ENCODE results near the gene RABEP2.
A peak's percentile ranks its signal among the peaks of the same experiment; 100 is the strongest.
"Not testable (repeated sequence)": the region's sequence is repeated elsewhere in the genome, so short reads cannot be mapped to it uniquely, and the experiment has no call there.

RABEP2 gene

DNA sequence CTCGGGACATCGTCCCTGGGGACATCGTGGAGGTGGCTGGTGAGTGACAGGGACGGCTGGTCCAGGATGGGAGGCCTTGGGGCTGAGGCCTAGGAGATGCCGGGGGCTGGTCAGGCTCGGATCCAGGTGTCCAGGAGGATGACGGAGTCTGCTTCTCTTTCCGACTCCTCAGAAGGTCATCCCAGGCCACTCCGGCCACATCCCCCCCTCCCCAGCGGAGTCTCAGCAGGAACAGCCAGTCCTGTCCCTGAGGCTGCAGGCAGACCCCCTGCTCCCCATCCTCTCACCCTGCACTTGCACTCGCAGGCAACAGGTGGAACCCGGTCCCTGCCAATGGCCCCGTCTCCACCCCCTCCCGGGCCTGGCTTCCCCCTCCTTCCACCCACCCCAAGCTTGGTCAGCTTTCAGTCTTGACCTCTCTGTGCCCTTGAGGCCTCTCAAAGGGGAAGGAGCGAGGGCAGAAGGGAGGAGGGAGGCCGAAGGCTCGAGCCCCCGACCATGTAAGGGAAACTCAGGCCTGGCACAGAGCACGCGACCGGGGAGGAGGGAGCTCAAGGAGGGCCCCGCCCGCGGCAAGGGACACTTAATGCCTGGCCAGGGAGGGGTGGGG, 42.4 kb downstream of the RABEP2 start:
- Histone ChIP-seq H3F3A (ENCODE audit: insufficient read depth, low read length) (no peaks in the 10 kb centered on the region), H3K4me3 (ENCODE audit: low read depth, low read length, poor library complexity, severe bottlenecking) (no peak overlapping the region), H4K20me1 (ENCODE audit: insufficient read depth, low read length) (no peaks in the 10 kb centered on the region), H3K79me2 (ENCODE audit: insufficient read depth, low read length) (no peaks in the 10 kb centered on the region), H3K4me2 (ENCODE audit: low read length) (no peak overlapping the region), H3K27ac (ENCODE audit: low read depth, low read length, poor library complexity, severe bottlenecking) (no peak overlapping the region), H3K4me1 (ENCODE audit: insufficient read depth, low read length, severe bottlenecking) (peaks cover 18% of the 10 kb centered on the region), H3K27me3 (ENCODE audit: insufficient read depth, low read length) (no peaks in the 10 kb centered on the region), H3K9me2 (ENCODE audit: low read depth, low read length) (no peaks in the 10 kb centered on the region), H3K9ac (ENCODE audit: low read length) (no peak overlapping the region), H2AFZ (ENCODE audit: low read length) (no peak overlapping the region), H3K9me3 (ENCODE audit: low read length) (no peaks in the 10 kb centered on the region), H3K36me3 (ENCODE audit: insufficient read depth, low read length) (no peaks in the 10 kb centered on the region)
- no peak for TF ChIP-seq EZH2 (IDR thresholded peaks at IDR 0.05; ENCODE audit: borderline replicate concordance, low read length)
- TF ChIP-seq, protein P1, sequence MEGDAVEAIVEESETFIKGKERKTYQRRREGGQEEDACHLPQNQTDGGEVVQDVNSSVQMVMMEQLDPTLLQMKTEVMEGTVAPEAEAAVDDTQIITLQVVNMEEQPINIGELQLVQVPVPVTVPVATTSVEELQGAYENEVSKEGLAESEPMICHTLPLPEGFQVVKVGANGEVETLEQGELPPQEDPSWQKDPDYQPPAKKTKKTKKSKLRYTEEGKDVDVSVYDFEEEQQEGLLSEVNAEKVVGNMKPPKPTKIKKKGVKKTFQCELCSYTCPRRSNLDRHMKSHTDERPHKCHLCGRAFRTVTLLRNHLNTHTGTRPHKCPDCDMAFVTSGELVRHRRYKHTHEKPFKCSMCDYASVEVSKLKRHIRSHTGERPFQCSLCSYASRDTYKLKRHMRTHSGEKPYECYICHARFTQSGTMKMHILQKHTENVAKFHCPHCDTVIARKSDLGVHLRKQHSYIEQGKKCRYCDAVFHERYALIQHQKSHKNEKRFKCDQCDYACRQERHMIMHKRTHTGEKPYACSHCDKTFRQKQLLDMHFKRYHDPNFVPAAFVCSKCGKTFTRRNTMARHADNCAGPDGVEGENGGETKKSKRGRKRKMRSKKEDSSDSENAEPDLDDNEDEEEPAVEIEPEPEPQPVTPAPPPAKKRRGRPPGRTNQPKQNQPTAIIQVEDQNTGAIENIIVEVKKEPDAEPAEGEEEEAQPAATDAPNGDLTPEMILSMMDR (IDR thresholded peaks at IDR 0.05; ENCODE audit: low read length) = no peak

DNA sequence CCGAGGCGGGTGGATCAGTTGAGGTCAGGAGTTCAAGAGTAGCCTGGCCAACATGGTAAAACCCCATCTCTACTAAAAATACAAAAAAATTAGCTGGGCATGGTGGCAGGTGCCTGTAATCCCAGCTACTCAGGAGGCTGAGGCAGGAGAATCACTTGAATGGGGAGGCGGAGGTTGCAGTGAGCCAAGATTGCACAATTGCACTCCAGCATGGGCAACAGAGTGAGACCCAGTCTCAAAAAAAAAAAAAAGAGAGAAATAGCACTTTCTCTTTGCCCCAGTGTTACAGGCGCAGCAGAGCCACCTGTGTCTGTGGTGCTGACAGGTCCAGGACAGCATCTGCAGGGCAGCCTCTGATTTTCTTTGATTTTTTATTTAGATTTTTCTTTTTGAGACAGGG, 43.5 kb downstream of the RABEP2 start:
- not testable (repeated sequence) for H3K4me2 ChIP-seq (ENCODE audit: low read length); H3K9me3 ChIP-seq (ENCODE audit: low read length); H3K79me2 ChIP-seq (ENCODE audit: insufficient read depth, low read length); H3K4me3 ChIP-seq (ENCODE audit: low read depth, low read length, poor library complexity, severe bottlenecking); H3K9ac ChIP-seq (ENCODE audit: low read length); H4K20me1 ChIP-seq (ENCODE audit: insufficient read depth, low read length); H2AFZ ChIP-seq (ENCODE audit: low read length); H3K36me3 ChIP-seq (ENCODE audit: insufficient read depth, low read length); H3K27ac ChIP-seq (ENCODE audit: low read depth, low read length, poor library complexity, severe bottlenecking); H3K9me2 ChIP-seq (ENCODE audit: low read depth, low read length); H3K27me3 ChIP-seq (ENCODE audit: insufficient read depth, low read length); H3F3A ChIP-seq (ENCODE audit: insufficient read depth, low read length)
- H3K4me1 ChIP-seq (ENCODE audit: insufficient read depth, low read length, severe bottlenecking) = peaks cover 18% of the 10 kb centered on the region

DNA sequence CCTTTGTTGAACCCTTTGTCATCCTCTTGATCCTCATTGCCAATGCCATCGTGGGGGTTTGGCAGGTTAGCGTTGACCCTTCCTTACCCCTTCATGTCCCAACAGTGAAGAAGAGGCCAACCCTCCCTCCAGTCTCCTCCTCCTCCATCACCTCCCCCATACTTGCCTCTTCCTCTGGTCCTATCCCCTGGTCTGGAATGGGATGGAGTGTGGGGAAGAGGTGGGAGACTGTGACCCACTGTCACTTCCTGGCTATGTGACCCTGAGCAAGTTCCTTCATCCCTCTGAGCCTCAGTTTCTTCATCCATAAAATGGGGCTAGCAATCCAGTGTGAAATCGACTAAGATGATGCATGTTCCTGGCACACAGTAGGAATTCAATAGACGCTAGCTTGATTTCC, 44.1 kb downstream of the RABEP2 start:
- Histone ChIP-seq H3K9me2 (ENCODE audit: low read depth, low read length) (no peaks in the 10 kb centered on the region), H3K9ac (ENCODE audit: low read length) (no peak overlapping the region), H3K4me2 (ENCODE audit: low read length) (no peak overlapping the region), H2AFZ (ENCODE audit: low read length) (no peak overlapping the region), H3K27me3 (ENCODE audit: insufficient read depth, low read length) (no peaks in the 10 kb centered on the region), H3K4me1 (ENCODE audit: insufficient read depth, low read length, severe bottlenecking) (peaks cover 18% of the 10 kb centered on the region), H4K20me1 (ENCODE audit: insufficient read depth, low read length) (no peaks in the 10 kb centered on the region), H3F3A (ENCODE audit: insufficient read depth, low read length) (no peaks in the 10 kb centered on the region), H3K79me2 (ENCODE audit: insufficient read depth, low read length) (no peaks in the 10 kb centered on the region), H3K4me3 (ENCODE audit: low read depth, low read length, poor library complexity, severe bottlenecking) (no peak overlapping the region), H3K27ac (ENCODE audit: low read depth, low read length, poor library complexity, severe bottlenecking) (no peak overlapping the region), H3K36me3 (ENCODE audit: insufficient read depth, low read length) (no peaks in the 10 kb centered on the region), H3K9me3 (ENCODE audit: low read length) (no peaks in the 10 kb centered on the region)
- no peak for TF ChIP-seq EZH2 (IDR thresholded peaks at IDR 0.05; ENCODE audit: borderline replicate concordance, low read length)
- TF ChIP-seq, protein P1 (IDR thresholded peaks at IDR 0.05; ENCODE audit: low read length) = no peak

DNA sequence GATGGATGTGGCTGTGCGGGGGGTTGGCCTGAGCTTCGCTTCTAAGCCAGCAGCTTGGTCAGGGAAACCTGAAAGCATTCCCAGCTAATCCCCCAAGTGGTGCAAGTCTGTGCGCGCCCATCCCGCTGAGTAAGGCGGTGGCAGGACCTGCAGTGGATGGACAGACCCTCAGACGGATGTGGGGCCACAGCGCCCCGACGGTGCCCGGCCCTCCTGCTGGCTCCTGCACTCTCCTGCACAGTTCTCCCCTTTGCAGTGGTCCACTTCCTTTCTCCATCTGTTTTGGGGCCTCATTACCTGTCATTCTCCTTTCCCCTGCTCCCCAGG, 44.5 kb downstream of the RABEP2 start:
- Histone ChIP-seq H3K4me1 (ENCODE audit: insufficient read depth, low read length, severe bottlenecking) (peaks cover 18% of the 10 kb centered on the region), H3K27me3 (ENCODE audit: insufficient read depth, low read length) (no peaks in the 10 kb centered on the region), H4K20me1 (ENCODE audit: insufficient read depth, low read length) (no peaks in the 10 kb centered on the region), H3K9me3 (ENCODE audit: low read length) (no peaks in the 10 kb centered on the region), H3K9ac (ENCODE audit: low read length) (no peak overlapping the region), H3K4me3 (ENCODE audit: low read depth, low read length, poor library complexity, severe bottlenecking) (peak overlapping the region; percentile 65), H2AFZ (ENCODE audit: low read length) (no peak overlapping the region), H3F3A (ENCODE audit: insufficient read depth, low read length) (no peaks in the 10 kb centered on the region), H3K4me2 (ENCODE audit: low read length) (peak overlapping the region; percentile 74; the same call in 1 of the 2 replicates), H3K36me3 (ENCODE audit: insufficient read depth, low read length) (no peaks in the 10 kb centered on the region), H3K9me2 (ENCODE audit: low read depth, low read length) (no peaks in the 10 kb centered on the region), H3K27ac (ENCODE audit: low read depth, low read length, poor library complexity, severe bottlenecking) (no peak overlapping the region), H3K79me2 (ENCODE audit: insufficient read depth, low read length) (no peaks in the 10 kb centered on the region)
- TF ChIP-seq, protein P1 (IDR thresholded peaks at IDR 0.05; ENCODE audit: low read length) = no peak
- TF ChIP-seq EZH2 (IDR thresholded peaks at IDR 0.05; ENCODE audit: borderline replicate concordance, low read length) = no peak

All from OCI-LY1 (cell line).